ENCODE results near the gene SFN. TPM values are rescaled to one million over a fixed set of nuclear protein-coding genes. Genes with fewer than 3 reads are reported as not detected.
"Not testable (repeated sequence)": the region's sequence is repeated elsewhere in the genome, so short reads cannot be mapped to it uniquely, and the experiment has no call there.

SFN gene
- total RNA-seq, 2 experiments from 2014 or later: 1.4 to 1.8 TPM

DNA sequence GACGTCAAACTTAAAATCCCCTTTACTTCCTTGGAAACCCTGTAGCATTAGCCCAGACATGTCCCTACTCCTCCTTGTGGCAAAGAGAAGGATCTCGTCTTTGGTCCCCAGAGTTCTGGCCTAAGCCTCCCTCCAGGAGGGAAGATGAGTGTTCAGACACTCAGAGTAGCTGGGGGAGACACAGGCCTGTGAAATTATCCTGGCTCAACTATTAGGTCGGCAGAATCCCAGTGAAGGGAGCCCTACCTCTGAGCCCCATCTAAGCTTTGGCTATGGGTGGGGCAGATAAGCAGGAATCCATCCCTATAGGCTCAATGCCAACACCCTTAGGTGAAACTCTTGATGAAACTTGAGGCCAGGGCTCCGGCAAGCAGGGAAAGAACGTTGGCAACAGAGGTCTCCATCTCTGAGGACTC is 1.7 kb upstream of the SFN start:
- no peaks in the 10 kb centered on the region for H3K9me3 Mint-ChIP-seq
- no peak overlapping the region for H3K27ac Mint-ChIP-seq
- POLR2A ChIA-PET: interaction anchor here (1.0 to 3.4 kb wide), 3 partner anchors 11 to 73 kb away, joined by 3 to 12 read pairs (median 3); partner anchors contain the start of genes GPN2 and PIGV
- H3K4me1 Mint-ChIP-seq: peaks cover 14% of the 10 kb centered on the region
- ATAC-seq (ENCODE audit: low read depth) (no peak), DNase-seq (no peak)
- H3K36me3 Mint-ChIP-seq: peaks cover 1% of the 10 kb centered on the region
- no peak overlapping the region for H3K4me3 Mint-ChIP-seq
- no peaks in the 10 kb centered on the region for H3K27me3 Mint-ChIP-seq

DNA sequence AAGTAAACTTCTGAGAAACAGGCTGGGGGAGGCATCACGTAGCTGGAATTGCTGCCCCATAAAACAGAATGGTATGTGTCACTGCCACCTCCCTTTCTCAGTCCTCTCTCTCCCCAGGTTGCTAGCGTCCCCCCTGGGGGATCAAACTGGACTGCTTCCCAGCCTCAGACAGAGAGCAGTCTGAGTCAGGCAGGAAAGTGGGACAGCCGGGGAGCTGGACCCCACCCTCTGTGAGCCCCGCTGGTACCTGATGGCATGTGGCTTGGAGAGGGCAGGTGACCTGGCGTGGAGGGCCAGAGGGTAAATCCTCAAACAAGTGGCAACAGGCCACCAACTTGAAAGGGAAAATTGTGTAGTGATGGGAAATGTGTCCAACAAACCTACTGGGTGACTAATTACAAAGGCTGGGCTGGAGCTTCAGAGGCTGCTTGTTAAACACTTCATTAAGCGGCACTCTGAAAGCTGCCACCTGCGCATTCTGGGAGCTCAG is 1.0 kb upstream of the SFN start:
- Mint-ChIP-seq H3K4me3 (no peak overlapping the region), H3K36me3 (peaks cover 1% of the 10 kb centered on the region), H3K4me1 (peaks cover 14% of the 10 kb centered on the region), H3K27ac (no peak overlapping the region), H3K9me3 (no peaks in the 10 kb centered on the region), H3K27me3 (no peaks in the 10 kb centered on the region)
- ATAC-seq (ENCODE audit: low read depth) (no peak), DNase-seq (no peak)
- POLR2A ChIA-PET: interaction anchor here (1.0 to 3.4 kb wide), 3 partner anchors 11 to 74 kb away, joined by 3 to 12 read pairs (median 3); partner anchors contain the start of genes GPN2 and PIGV

DNA sequence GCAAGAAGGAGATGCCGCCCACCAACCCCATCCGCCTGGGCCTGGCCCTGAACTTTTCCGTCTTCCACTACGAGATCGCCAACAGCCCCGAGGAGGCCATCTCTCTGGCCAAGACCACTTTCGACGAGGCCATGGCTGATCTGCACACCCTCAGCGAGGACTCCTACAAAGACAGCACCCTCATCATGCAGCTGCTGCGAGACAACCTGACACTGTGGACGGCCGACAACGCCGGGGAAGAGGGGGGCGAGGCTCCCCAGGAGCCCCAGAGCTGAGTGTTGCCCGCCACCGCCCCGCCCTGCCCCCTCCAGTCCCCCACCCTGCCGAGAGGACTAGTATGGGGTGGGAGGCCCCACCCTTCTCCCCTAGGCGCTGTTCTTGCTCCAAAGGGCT is 732 bp downstream of the SFN start:
- Mint-ChIP-seq H3K36me3 (peaks cover 1% of the 10 kb centered on the region), H3K4me3 (peak overlapping the region; percentile 96), H3K27ac (peak overlapping the region; percentile 95), H3K4me1 (peaks cover 14% of the 10 kb centered on the region), H3K27me3 (no peaks in the 10 kb centered on the region), H3K9me3 (no peaks in the 10 kb centered on the region)
- POLR2A ChIA-PET: interaction anchor here (0.5 to 3.5 kb wide), 4 partner anchors 12 to 363 kb away, joined by 3 to 34 read pairs (median 8); partner anchors contain the start of gene PIGV
- no peak for DNase-seq
- no peak for ATAC-seq (ENCODE audit: low read depth)

DNA sequence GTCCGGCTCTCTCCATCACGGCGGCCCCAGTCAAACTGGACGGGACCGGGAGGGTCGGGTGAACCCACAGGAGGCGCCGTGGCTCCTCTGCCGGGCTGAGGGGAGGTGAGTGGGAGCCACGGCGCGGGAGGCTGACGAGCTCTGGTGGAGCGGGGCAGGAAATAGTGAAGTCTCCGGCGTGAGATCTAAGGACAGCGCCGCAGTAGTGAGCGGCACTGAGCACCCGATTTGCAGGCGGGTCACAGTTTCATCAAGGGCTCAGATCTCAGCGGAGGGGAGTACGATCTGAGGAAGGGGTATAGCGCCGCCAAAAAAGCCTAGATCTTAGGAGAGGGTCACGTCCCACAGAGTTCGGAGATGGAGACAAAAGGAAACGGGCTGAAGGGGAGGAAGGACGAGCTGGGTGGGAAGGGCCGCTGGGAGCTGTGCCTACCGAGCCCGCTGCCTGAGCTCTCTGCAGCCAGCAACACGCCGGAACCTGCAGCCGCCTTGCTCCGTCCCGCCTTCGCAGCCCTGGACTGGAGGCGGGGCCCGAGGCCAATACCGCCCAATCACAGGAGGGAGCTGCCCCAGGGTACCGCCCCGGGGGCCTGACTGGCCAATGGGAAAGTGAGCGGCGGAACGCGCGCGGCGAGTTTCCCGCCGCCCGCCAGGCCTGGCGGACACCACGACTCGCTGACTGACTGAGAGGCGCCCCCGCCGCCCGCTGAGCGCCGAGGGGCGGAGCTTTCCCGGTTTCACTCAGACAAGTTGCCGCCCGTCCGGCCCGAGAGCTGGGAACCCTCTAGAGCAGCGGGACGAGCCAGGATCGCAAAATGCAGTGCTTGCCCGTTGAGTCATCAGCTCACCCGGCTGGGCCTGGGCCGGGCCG is 1.9 kb downstream of the SFN start:
- Mint-ChIP-seq H3K4me3 (peak overlapping the region; percentile 96), H3K9me3 (no peaks in the 10 kb centered on the region), H3K36me3 (peaks cover 1% of the 10 kb centered on the region), H3K27me3 (no peaks in the 10 kb centered on the region), H3K4me1 (peaks cover 14% of the 10 kb centered on the region), H3K27ac (peak overlapping the region; percentile 95)
- peak; percentile 93 for ATAC-seq (ENCODE audit: low read depth)
- peak; percentile 97 for DNase-seq
- POLR2A ChIA-PET: interaction anchor here (0.6 to 3.5 kb wide), 29 partner anchors 9 to 456 kb away, joined by 3 to 34 read pairs (median 8); partner anchors contain the start of genes DHDDS, GPATCH3, GPN2 and HMGN2

DNA sequence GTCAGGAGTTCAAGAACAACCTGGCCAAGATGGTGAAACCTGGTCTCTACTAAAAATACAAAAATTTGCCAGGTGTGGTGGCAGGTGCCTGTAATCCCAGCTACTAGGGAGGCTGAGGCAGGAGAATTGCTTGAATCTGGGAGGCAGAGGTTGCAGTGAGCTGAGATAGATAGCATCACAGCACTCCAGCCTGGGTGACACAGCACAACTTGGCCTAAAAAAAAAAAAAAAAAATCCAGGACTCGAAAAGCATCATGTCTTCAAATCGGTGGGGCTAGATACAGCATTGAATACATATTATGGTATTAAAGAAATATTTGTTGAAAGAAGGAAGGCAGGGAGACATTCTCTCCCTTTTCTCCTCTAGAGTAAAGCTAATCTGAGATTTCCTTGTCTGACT is 10.1 kb downstream of the SFN start:
- H3K4me3 Mint-ChIP-seq; H3K9me3 Mint-ChIP-seq; H3K27me3 Mint-ChIP-seq; H3K4me1 Mint-ChIP-seq; H3K36me3 Mint-ChIP-seq; H3K27ac Mint-ChIP-seq; DNase-seq; ATAC-seq (ENCODE audit: low read depth): not testable (repeated sequence)
- POLR2A ChIA-PET: interaction anchor here (1.0 to 2.6 kb wide), 2 partner anchors 8 to 40 kb away, joined by 4 to 12 read pairs; no protein-coding TSS in a partner anchor

DNA sequence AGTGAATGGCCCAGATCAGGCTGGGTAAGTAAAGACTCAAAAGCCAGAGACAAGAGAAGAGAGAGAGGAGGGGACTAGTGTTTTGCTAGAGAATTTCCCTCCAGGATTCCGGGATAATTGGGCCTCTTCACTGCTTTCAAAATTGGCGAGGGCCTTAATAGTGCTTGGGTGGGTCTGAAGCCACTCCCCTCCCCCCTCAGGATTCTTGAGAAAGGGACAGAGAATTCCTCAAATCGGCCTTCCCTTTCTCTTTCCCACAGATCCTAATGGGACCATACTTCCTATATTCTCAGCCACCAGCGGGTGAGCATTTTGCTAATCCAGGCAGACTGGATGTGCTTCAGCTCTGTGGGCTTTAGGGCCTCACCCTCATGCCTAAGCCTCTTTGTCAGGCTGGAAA is 11.9 kb downstream of the SFN start:
- Mint-ChIP-seq H3K27me3 (no peaks in the 10 kb centered on the region), H3K27ac (peak overlapping the region; percentile 42), H3K9me3 (no peaks in the 10 kb centered on the region), H3K36me3 (no peaks in the 10 kb centered on the region), H3K4me3 (no peak overlapping the region), H3K4me1 (no peaks in the 10 kb centered on the region)
- ATAC-seq (ENCODE audit: low read depth) (no peak), DNase-seq (no peak)
- POLR2A ChIA-PET: interaction anchor here (2.6 kb wide), 1 partner anchor 9 kb away, joined by 12 read pairs; no protein-coding TSS in a partner anchor

DNA sequence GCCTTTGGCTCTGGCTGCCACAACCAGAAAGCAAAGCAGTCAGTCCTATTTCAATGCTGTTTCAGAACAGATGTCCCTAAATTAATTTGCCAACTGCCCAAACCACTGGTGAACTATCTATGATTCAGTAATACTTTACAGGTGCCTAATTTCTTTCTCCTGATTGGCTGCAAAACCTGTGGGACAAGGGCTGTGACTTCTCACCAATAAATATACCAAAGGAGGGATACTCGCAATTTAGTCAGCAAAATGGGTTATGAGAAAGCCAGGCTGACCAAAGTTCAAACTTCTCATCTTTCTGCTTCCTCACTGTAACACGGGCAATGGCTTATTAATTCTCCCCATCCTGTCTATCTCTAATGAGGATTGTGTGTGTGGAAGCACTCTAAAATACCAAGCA is 14.4 kb downstream of the SFN start:
- DNase-seq: no peak
- Mint-ChIP-seq H3K4me1 (no peaks in the 10 kb centered on the region), H3K36me3 (peaks cover 3% of the 10 kb centered on the region), H3K27me3 (no peaks in the 10 kb centered on the region), H3K9me3 (no peaks in the 10 kb centered on the region), H3K4me3 (no peak overlapping the region), H3K27ac (no peak overlapping the region)
- ATAC-seq (ENCODE audit: low read depth): no peak
- POLR2A ChIA-PET: interaction anchor here (1.3 kb wide), 1 partner anchor 12 kb away, joined by 7 read pairs; no protein-coding TSS in a partner anchor

DNA sequence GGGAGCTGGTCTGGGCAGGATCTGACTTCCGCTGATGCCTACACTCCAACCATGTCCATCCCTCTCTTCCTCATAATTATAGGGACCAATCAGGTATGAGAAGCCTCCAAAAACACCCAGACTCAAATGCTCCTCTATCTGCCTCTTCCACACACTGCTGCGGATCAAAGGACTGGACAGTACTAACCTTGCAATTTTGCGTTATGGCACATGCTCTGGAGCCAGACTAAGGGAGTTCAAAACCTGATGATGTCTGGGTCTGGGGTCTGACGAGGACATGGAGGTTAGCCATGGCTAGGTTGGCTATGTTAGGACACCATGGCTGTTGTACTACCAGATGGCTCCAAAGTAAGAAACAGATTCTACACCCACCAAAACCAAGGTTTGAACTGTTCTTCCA is 16.8 kb downstream of the SFN start:
- H3K36me3 Mint-ChIP-seq: peaks cover 17% of the 10 kb centered on the region
- H3K9me3 Mint-ChIP-seq: no peaks in the 10 kb centered on the region
- no peaks in the 10 kb centered on the region for H3K4me1 Mint-ChIP-seq
- no peaks in the 10 kb centered on the region for H3K27me3 Mint-ChIP-seq
- no peak for ATAC-seq (ENCODE audit: low read depth)
- H3K4me3 Mint-ChIP-seq: no peak overlapping the region
- POLR2A ChIA-PET: interaction anchor here (0.6 kb wide), 1 partner anchor 41 kb away, joined by 3 read pairs; no protein-coding TSS in a partner anchor
- DNase-seq: no peak
- no peak overlapping the region for H3K27ac Mint-ChIP-seq

DNA sequence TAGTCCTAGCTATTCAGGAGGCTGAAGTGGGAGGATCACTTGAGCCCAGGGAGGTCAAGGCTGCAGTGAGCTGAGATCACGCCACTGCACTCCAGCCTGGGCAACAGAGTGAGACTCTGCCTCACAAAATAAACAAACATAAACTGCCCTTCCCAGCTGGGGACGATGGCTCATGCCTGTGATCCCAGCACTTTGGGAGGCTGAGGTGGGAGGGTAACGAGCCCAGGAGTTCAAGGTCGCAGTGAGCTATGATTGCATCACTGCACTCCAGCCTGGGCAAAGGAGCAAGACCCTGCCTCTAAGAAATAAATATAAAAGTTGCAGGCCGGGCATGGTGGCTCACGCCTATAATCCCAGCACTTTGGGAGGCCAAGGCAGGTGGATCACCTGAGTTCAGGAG is 18.7 kb downstream of the SFN start:
- H3K4me3 Mint-ChIP-seq; ATAC-seq (ENCODE audit: low read depth); H3K27ac Mint-ChIP-seq; H3K9me3 Mint-ChIP-seq; H3K27me3 Mint-ChIP-seq; DNase-seq; H3K4me1 Mint-ChIP-seq: not testable (repeated sequence)
- peaks cover 22% of the 10 kb centered on the region for H3K36me3 Mint-ChIP-seq
- POLR2A ChIA-PET: interaction anchor here (0.6 to 2.5 kb wide), 2 partner anchors 13 to 16 kb away, joined by 4 to 9 read pairs; no protein-coding TSS in a partner anchor

DNA sequence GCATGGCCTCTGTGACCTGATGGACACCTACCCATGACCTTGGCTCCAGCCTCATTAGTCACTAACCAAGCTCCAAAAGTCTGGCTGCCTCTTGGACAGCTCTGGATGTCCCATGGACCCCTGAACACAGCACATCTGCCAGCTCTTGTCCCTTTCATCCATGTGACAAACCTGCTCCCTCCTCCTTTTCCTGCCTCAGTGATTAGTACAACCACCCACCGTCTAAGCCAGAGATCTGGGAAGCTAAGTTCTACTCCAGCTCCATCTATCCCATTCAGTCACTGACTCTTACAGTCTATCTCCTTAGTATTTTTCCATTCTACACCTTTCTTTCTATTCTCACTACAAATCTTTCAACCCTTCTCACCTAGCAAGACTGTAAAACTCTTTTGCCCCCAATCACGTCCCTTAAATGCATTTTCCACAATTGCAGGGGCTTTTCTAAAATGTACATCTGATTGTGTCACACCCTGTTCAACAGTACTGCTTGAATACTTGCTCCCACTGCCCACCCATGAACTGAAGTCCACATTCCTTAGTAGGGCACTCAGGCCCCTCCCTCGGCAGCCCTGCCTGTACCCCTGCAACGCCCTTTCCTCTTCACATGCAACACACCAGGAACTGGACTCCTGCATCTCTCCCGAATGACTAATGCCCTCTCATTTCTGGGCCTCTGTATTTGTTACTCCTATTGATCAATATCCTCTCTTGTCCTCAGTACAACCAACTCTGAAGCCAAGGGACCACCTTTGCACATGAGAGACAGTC is 19.9 kb downstream of the SFN start:
- POLR2A ChIA-PET: interaction anchor here (2.5 kb wide), 1 partner anchor 18 kb away, joined by 9 read pairs; no protein-coding TSS in a partner anchor
- H3K27ac Mint-ChIP-seq: peak overlapping the region; percentile 6
- H3K4me3 Mint-ChIP-seq: no peak overlapping the region
- DNase-seq (no peak), ATAC-seq (ENCODE audit: low read depth) (no peak)
- H3K27me3 Mint-ChIP-seq: no peaks in the 10 kb centered on the region
- H3K36me3 Mint-ChIP-seq: peaks cover 25% of the 10 kb centered on the region
- no peaks in the 10 kb centered on the region for H3K9me3 Mint-ChIP-seq
- peaks cover 5% of the 10 kb centered on the region for H3K4me1 Mint-ChIP-seq

DNA sequence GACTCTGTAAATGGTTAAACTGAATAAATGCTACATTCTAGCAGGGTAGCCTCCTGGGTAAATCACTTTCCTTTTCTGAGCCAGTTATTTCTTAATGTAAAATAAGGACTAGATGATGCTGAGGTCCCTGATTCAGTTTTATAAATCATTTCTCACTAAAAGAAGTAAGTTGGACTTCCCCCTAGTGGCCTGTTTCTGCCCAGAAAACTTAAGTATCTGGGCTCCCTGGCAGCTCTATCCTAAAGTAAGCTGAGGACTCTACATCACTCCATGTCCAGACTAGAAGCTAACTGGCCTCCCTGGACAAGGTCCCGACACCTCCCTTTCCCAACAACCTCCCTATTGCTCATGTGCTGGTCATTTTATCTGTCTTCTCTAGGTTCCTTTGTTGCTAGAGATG is 24.2 kb downstream of the SFN start:
- peaks cover 37% of the 10 kb centered on the region for H3K36me3 Mint-ChIP-seq
- peak overlapping the region; percentile 52 for H3K27ac Mint-ChIP-seq
- H3K9me3 Mint-ChIP-seq: no peaks in the 10 kb centered on the region
- DNase-seq (no peak), ATAC-seq (ENCODE audit: low read depth) (no peak)
- peaks cover 24% of the 10 kb centered on the region for H3K4me1 Mint-ChIP-seq
- no peak overlapping the region for H3K4me3 Mint-ChIP-seq
- POLR2A ChIA-PET: interaction anchor here (0.6 to 1.0 kb wide), 5 partner anchors 34 to 293 kb away, joined by 3 to 5 read pairs (median 3); no protein-coding TSS in a partner anchor
- no peaks in the 10 kb centered on the region for H3K27me3 Mint-ChIP-seq

DNA sequence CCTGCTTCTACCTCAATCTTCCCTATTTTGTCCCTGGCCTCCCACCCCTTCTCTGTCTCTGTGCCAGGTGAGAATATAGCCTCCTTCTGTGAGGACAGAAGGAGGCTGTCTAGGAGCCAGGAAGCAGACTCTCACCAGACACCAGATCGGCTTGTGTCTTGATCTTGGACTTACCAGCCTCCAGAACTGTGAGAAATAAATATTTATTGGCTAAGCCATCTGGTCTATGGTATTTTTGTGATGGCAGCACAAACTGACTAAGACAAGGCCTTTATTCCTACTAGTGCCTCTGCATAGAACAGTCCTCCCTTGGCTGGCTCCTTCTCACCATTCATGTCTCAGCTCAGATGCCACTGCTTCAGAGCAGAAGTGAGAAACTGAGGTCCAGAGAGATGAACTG is 25.3 kb downstream of the SFN start:
- no peaks in the 10 kb centered on the region for H3K9me3 Mint-ChIP-seq
- H3K36me3 Mint-ChIP-seq: peaks cover 33% of the 10 kb centered on the region
- ATAC-seq (ENCODE audit: low read depth) (no peak), DNase-seq (no peak)
- peaks cover 24% of the 10 kb centered on the region for H3K4me1 Mint-ChIP-seq
- H3K4me3 Mint-ChIP-seq: peak overlapping the region; percentile 96
- POLR2A ChIA-PET: interaction anchor here (2.8 to 4.3 kb wide), 2 partner anchors 12 to 33 kb away, joined by 12 to 57 read pairs; partner anchors contain the start of genes GPATCH3 and NUDC
- H3K27ac Mint-ChIP-seq: no peak overlapping the region
- H3K27me3 Mint-ChIP-seq: no peaks in the 10 kb centered on the region

All from activated naive CD8-positive, alpha-beta T cell treated with anti-CD3 and anti-CD28 coated beads, Interleukin-2, amount 10 ng/mL, durations not matched to agents 7 days and 5 days (primary cell).